ENCODE data around the gene GKN2.

The GKN2 gene

GRCh38 chr2:68980956-68981355 lies 28.3 kb upstream of the GKN2 start:
- Histone ChIP-seq H3K9ac (ENCODE audit: low read depth in 1 of 2, low read length in 2 of 2) (no peak overlapping the region), H3K4me3 (ENCODE audit: low read length in 2 of 2) (no peak overlapping the region), H3K27ac (ENCODE audit: low read depth in 2 of 2, low read length in 2 of 2) (no peak overlapping the region), H3K36me3 (ENCODE audit: control insufficient read depth in 2 of 2, insufficient read depth in 2 of 2, low read length in 2 of 2) (no peaks in the 10 kb centered on the region), H3K9me3 (ENCODE audit: control insufficient read depth in 2 of 2, low read length in 2 of 2) (no peaks in the 10 kb centered on the region), H3K4me1 (ENCODE audit: control insufficient read depth in 2 of 2, insufficient read depth in 2 of 2, low read length in 2 of 2) (peaks cover 0 to 2% of the 10 kb centered on the region in 2 donors), H3K27me3 (ENCODE audit: control insufficient read depth in 2 of 2, insufficient read depth in 2 of 2, low read length in 2 of 2) (peaks cover 0 to 2% of the 10 kb centered on the region in 2 donors)

- Histone ChIP-seq H3K36me3 (ENCODE audit: control insufficient read depth in 2 of 2, insufficient read depth in 2 of 2, low read length in 2 of 2) (no peaks in the 10 kb centered on the region), H3K9me3 (ENCODE audit: control insufficient read depth in 2 of 2, low read length in 2 of 2) (no peaks in the 10 kb centered on the region), H3K9ac (ENCODE audit: low read depth in 1 of 2, low read length in 2 of 2) (no peak overlapping the region), H3K27me3 (ENCODE audit: control insufficient read depth in 2 of 2, insufficient read depth in 2 of 2, low read length in 2 of 2) (peaks cover 0 to 2% of the 10 kb centered on the region in 2 donors), H3K4me3 (ENCODE audit: low read length in 2 of 2) (no peak overlapping the region), H3K27ac (ENCODE audit: low read depth in 2 of 2, low read length in 2 of 2) (no peak overlapping the region), H3K4me1 (ENCODE audit: control insufficient read depth in 2 of 2, insufficient read depth in 2 of 2, low read length in 2 of 2) (peaks cover 0 to 2% of the 10 kb centered on the region in 2 donors)
These were observed 25.4 kb upstream of the GKN2 start for GRCh38 chr2:68978098-68978497.

- Histone ChIP-seq H3K36me3 (ENCODE audit: control insufficient read depth in 2 of 2, insufficient read depth in 2 of 2, low read length in 2 of 2) (no peaks in the 10 kb centered on the region), H3K4me3 (ENCODE audit: low read length in 2 of 2) (no peak overlapping the region), H3K9me3 (ENCODE audit: control insufficient read depth in 2 of 2, low read length in 2 of 2) (no peaks in the 10 kb centered on the region), H3K27ac (ENCODE audit: low read depth in 2 of 2, low read length in 2 of 2) (no peak overlapping the region), H3K27me3 (ENCODE audit: control insufficient read depth in 2 of 2, insufficient read depth in 2 of 2, low read length in 2 of 2) (peaks cover 0 to 2% of the 10 kb centered on the region in 2 donors), H3K4me1 (ENCODE audit: control insufficient read depth in 2 of 2, insufficient read depth in 2 of 2, low read length in 2 of 2) (peaks cover 0 to 2% of the 10 kb centered on the region in 2 donors), H3K9ac (ENCODE audit: low read depth in 1 of 2, low read length in 2 of 2) (no peak overlapping the region)
These were observed 24.8 kb upstream of the GKN2 start for GRCh38 chr2:68977453-68977852.

GRCh38 chr2:68975844-68976243 lies 23.2 kb upstream of the GKN2 start:
- Histone ChIP-seq H3K36me3 (ENCODE audit: control insufficient read depth in 2 of 2, insufficient read depth in 2 of 2, low read length in 2 of 2) (no peaks in the 10 kb centered on the region), H3K27me3 (ENCODE audit: control insufficient read depth in 2 of 2, insufficient read depth in 2 of 2, low read length in 2 of 2) (peaks cover 0 to 2% of the 10 kb centered on the region in 2 donors), H3K4me1 (ENCODE audit: control insufficient read depth in 2 of 2, insufficient read depth in 2 of 2, low read length in 2 of 2) (peaks cover 0 to 2% of the 10 kb centered on the region in 2 donors), H3K9ac (ENCODE audit: low read depth in 1 of 2, low read length in 2 of 2) (no peak overlapping the region), H3K27ac (ENCODE audit: low read depth in 2 of 2, low read length in 2 of 2) (no peak overlapping the region), H3K9me3 (ENCODE audit: control insufficient read depth in 2 of 2, low read length in 2 of 2) (no peaks in the 10 kb centered on the region), H3K4me3 (ENCODE audit: low read length in 2 of 2) (no peak overlapping the region)

DNA sequence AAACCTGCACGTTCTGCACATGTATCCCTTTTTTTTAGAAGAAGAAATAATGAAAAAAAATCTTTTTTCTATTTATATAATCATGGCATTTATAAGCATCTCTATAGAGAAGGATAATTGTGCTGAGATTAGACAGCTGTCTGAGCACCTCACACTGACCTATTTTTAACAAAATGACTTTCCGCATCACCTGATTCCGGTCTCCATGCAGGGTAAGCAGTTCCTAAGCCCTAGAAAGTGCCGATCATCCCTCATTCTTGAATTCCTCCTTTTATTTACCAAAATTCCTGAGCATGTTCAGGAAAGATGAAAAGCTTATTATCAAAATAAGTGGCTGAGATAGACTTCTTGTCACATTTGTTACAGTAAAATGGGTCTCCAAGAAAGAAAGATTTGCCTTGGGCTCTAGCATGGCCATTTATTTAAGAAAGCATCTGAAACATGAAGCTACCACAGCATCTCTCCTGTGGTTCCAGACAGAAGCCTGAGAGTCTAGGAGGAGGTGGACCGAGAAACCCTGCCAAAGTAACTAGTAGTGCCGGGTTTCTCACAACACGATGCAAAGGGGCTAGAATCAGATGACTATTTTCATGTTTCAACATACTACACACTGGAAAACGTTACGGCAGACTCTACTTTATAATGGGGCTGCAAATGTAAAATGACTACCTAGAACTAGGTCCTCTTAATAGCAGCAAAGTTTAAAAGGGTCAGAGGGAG lies 22.4 kb upstream of the GKN2 start:
- Histone ChIP-seq H3K4me3 (ENCODE audit: low read length in 2 of 2) (no peak overlapping the region), H3K27me3 (ENCODE audit: control insufficient read depth in 2 of 2, insufficient read depth in 2 of 2, low read length in 2 of 2) (peaks cover 0 to 2% of the 10 kb centered on the region in 2 donors), H3K27ac (ENCODE audit: low read depth in 2 of 2, low read length in 2 of 2) (no peak overlapping the region), H3K36me3 (ENCODE audit: control insufficient read depth in 2 of 2, insufficient read depth in 2 of 2, low read length in 2 of 2) (no peaks in the 10 kb centered on the region), H3K9ac (ENCODE audit: low read depth in 1 of 2, low read length in 2 of 2) (no peak overlapping the region), H3K9me3 (ENCODE audit: control insufficient read depth in 2 of 2, low read length in 2 of 2) (no peaks in the 10 kb centered on the region), H3K4me1 (ENCODE audit: control insufficient read depth in 2 of 2, insufficient read depth in 2 of 2, low read length in 2 of 2) (peaks cover 0 to 2% of the 10 kb centered on the region in 2 donors)

- H3K9me3 ChIP-seq (ENCODE audit: control insufficient read depth in 2 of 2, low read length in 2 of 2): no peaks in the 10 kb centered on the region
- H3K36me3 ChIP-seq (ENCODE audit: control insufficient read depth in 2 of 2, insufficient read depth in 2 of 2, low read length in 2 of 2): no peaks in the 10 kb centered on the region
- H3K27me3 ChIP-seq (ENCODE audit: control insufficient read depth in 2 of 2, insufficient read depth in 2 of 2, low read length in 2 of 2): peaks cover 0 to 2% of the 10 kb centered on the region in 2 donors
- H3K4me1 ChIP-seq (ENCODE audit: control insufficient read depth in 2 of 2, insufficient read depth in 2 of 2, low read length in 2 of 2): peaks cover 0 to 2% of the 10 kb centered on the region in 2 donors
- no peak within 1 kb of the TSS for H3K9ac ChIP-seq (ENCODE audit: low read depth in 1 of 2, low read length in 2 of 2)
- no peak within 1 kb of the TSS for H3K27ac ChIP-seq (ENCODE audit: low read depth in 2 of 2, low read length in 2 of 2)
- H3K4me3 ChIP-seq (ENCODE audit: low read length in 2 of 2): no peak within 1 kb of the TSS
These were observed 21.6 kb upstream of the GKN2 start, which contains the start of gene GKN1 for GRCh38 chr2:68974251-68974650. Gene GKN1 (plus strand): TSS chr2:68974636. CDS start chr2:68974678, 42 bp downstream.

DNA sequence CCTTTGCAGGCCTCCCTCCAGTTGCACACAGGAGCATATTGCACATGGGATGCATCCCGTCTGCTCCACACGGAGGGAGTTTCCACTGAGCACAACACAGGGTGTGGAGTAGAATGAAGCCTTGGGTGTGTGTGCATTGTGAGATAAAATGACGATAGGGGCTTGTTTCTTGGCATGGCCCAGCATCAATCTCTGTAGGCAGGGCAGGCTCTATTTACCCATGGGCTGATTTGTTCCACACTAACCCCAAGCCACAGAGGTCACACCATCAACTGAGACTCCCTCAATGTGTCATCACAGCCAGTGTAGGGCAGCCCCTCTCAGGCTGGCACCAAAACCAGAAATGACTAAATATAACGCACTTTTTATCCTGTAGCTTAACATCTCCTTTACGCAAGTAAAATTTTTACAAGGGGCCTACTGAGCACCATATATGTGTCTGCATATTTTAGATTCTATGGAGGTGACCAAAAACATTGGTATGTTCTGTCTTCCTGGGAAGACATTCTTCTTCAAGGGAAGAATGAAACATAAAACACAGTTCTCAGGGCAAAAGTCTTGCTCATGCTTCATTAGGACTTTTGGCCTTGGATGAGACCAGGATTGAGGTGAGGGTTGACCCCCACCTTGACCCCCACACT lies 19.0 kb upstream of the GKN2 start:
- H3K27me3 ChIP-seq (ENCODE audit: control insufficient read depth in 2 of 2, insufficient read depth in 2 of 2, low read length in 2 of 2): no peaks in the 10 kb centered on the region
- no peak overlapping the region for H3K27ac ChIP-seq (ENCODE audit: low read depth in 2 of 2, low read length in 2 of 2)
- no peaks in the 10 kb centered on the region for H3K4me1 ChIP-seq (ENCODE audit: control insufficient read depth in 2 of 2, insufficient read depth in 2 of 2, low read length in 2 of 2)
- H3K36me3 ChIP-seq (ENCODE audit: control insufficient read depth in 2 of 2, insufficient read depth in 2 of 2, low read length in 2 of 2): no peaks in the 10 kb centered on the region
- H3K9me3 ChIP-seq (ENCODE audit: control insufficient read depth in 2 of 2, low read length in 2 of 2): no peaks in the 10 kb centered on the region
- H3K9ac ChIP-seq (ENCODE audit: low read depth in 1 of 2, low read length in 2 of 2): no peak overlapping the region
- no peak overlapping the region for H3K4me3 ChIP-seq (ENCODE audit: low read length in 2 of 2)

- no peaks in the 10 kb centered on the region for H3K9me3 ChIP-seq (ENCODE audit: control insufficient read depth in 2 of 2, low read length in 2 of 2)
These were observed 18.0 kb upstream of the GKN2 start for GRCh38 chr2:68970566-68971265.

DNA sequence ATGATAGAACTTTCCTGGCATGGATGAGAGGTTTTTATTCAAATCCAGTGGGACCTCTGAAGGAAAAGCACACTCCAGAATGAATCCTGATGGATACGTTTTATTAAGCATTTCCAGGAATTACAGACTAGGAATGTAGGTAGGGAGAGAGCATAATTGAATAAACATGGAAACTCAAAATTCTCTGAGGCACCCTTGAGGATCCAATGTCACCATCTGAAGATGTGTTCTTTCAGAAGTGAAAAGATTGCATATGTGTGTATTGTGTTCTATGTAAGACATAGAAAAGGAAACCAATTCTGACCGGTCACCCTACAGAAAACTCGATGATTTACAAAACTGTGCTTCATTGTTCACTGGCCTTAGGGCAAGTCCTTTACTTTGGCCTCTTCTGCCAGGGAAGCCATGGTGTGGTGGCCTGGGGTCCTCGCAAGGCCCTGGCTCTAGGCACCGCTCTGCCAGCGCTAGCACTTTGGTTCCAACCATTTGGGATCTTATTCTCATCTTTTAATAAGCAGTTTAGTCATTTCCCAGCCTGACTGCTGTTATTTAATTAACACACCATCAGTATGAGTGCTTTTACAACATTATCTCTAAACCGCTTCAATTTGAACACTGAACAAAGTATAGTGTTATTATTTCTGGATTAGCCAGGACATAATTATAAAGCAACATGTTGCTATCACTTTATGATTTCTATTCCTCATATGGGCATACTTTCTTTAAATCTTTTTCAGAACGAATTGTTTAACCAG lies 17.2 kb upstream of the GKN2 start:
- Histone ChIP-seq H3K36me3 (ENCODE audit: control insufficient read depth in 2 of 2, insufficient read depth in 2 of 2, low read length in 2 of 2) (no peaks in the 10 kb centered on the region), H3K27ac (ENCODE audit: low read depth in 2 of 2, low read length in 2 of 2) (no peak overlapping the region), H3K9ac (ENCODE audit: low read depth in 1 of 2, low read length in 2 of 2) (no peak overlapping the region), H3K4me1 (ENCODE audit: control insufficient read depth in 2 of 2, insufficient read depth in 2 of 2, low read length in 2 of 2) (no peaks in the 10 kb centered on the region), H3K27me3 (ENCODE audit: control insufficient read depth in 2 of 2, insufficient read depth in 2 of 2, low read length in 2 of 2) (no peaks in the 10 kb centered on the region), H3K4me3 (ENCODE audit: low read length in 2 of 2) (no peak overlapping the region), H3K9me3 (ENCODE audit: control insufficient read depth in 2 of 2, low read length in 2 of 2) (no peaks in the 10 kb centered on the region)

More at GRCh38 chr2:68970566-68971265, 18.0 kb upstream of the GKN2 start:
- Histone ChIP-seq H3K27ac (ENCODE audit: low read depth in 2 of 2, low read length in 2 of 2) (no peak overlapping the region), H3K4me1 (ENCODE audit: control insufficient read depth in 2 of 2, insufficient read depth in 2 of 2, low read length in 2 of 2) (no peaks in the 10 kb centered on the region), H3K36me3 (ENCODE audit: control insufficient read depth in 2 of 2, insufficient read depth in 2 of 2, low read length in 2 of 2) (no peaks in the 10 kb centered on the region), H3K4me3 (ENCODE audit: low read length in 2 of 2) (no peak overlapping the region), H3K27me3 (ENCODE audit: control insufficient read depth in 2 of 2, insufficient read depth in 2 of 2, low read length in 2 of 2) (no peaks in the 10 kb centered on the region), H3K9ac (ENCODE audit: low read depth in 1 of 2, low read length in 2 of 2) (no peak overlapping the region)

Measured in mucosa of rectum (tissue), 2 donors.